GM10266 (cell line): ENCODE results near the gene ADIPOR2.

ENCODE experiments used
- DNase-seq: peaks from one replicate; pipeline ENCODE4 v3.0.0; 2012; ENCODE audit errors: extremely low spot score
- TF ChIP-seq, protein P1 (sequence below): IDR thresholded peaks from 2 replicates; pipeline ENCODE4 v1.5.1; 2012; ENCODE audit warnings: mild to moderate bottlenecking, low read depth; ENCODE audit not compliant: control insufficient read depth, insufficient read depth; ENCODE audit errors: missing control alignments

Gene ADIPOR2

DNA sequence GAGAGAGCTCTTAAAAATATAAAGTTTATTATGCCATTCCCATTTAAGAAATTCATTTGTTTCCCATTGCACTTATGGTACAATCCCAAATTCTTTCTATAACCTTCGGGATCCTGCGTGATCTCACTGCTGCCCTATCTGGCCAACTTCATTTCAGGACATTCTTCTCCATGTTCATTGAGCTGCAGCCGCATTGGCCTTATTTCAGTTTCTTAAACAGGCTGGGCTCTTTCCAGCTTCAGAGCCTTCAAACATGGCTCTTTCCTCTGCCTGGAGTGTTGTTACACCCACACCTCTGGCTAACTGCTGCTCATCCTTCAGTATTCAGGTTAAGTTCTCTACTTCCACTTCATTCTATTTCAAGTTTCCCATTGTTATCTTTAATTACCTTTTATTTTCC is 71.0 kb downstream of the ADIPOR2 start:
- TF ChIP-seq, protein P1, sequence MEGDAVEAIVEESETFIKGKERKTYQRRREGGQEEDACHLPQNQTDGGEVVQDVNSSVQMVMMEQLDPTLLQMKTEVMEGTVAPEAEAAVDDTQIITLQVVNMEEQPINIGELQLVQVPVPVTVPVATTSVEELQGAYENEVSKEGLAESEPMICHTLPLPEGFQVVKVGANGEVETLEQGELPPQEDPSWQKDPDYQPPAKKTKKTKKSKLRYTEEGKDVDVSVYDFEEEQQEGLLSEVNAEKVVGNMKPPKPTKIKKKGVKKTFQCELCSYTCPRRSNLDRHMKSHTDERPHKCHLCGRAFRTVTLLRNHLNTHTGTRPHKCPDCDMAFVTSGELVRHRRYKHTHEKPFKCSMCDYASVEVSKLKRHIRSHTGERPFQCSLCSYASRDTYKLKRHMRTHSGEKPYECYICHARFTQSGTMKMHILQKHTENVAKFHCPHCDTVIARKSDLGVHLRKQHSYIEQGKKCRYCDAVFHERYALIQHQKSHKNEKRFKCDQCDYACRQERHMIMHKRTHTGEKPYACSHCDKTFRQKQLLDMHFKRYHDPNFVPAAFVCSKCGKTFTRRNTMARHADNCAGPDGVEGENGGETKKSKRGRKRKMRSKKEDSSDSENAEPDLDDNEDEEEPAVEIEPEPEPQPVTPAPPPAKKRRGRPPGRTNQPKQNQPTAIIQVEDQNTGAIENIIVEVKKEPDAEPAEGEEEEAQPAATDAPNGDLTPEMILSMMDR, result no peak
- no peak for DNase-seq

DNA sequence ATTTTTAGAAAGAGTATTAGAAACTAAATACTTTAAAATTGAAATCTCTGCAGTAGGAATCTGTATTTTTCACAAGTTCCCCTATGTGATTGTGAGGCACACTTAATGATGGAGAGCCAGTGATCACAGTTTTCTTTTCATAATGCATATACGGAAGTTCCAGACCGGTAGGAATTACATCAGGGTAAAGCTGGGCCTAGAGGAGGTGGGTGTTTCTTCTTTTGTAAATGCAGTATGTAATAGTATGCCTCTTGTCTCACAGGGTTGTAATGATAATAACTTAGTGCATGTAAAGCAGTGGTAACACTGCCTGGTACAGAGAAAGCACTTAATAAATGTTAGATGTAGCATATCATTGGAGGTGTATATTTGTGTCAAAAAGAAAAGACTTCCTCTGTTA is 72.3 kb downstream of the ADIPOR2 start:
- DNase-seq, result no peak
- TF ChIP-seq, protein P1, result no peak

DNA sequence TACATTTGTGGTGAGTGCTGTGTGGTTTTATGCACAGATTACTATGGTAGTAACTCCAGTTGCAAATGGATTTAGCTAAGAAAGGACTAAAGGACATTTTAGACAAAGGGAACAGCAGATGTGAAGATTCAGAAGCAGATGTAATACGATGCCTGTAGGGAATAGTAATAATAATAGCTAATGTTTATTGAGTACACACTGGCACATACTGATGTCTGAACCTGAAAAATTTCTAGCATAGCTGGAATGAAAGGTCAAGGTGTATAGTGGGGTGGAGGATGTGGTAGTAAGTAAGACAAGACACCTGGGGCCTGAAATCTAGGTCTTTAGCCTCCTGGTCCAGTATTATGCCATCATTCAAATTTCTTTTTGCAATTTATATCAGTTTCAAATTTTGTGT is 75.2 kb downstream of the ADIPOR2 start:
- TF ChIP-seq, protein P1, result no peak

DNA sequence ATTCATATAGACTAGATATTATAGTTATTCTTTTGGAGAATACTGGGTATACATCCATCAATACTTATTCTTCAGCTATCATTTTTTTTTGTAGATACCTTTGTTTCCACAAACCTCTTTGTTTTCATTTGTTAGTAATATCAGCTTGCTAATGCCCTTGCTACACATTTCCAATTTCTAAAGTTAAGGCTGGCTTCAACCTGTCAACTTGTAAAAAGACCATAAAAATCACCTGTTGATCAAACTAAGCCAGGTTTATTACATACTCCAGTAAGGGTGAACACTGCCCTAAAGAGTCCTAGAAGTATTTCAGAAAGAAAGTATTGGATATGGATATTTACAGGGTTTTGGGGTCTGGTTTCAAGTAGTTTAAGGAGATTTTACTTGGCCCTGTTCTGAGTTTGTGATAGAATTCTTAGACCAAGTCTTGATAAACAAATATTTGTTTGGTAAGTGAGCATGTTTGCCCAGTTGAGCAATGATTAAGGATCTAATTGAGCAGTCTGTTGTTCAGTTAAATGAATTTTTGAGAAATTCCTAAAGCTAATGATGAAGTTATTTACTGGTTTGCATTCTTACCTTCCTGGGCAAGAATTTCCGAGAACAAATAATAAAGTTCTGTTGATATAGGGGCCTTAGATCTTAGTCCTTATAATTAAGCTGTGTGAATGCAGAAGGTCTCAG is 76.7 kb downstream of the ADIPOR2 start:
- DNase-seq, result no peak
- TF ChIP-seq, protein P1, result no peak

More for the DNA sequence above, 75.2 kb downstream of the ADIPOR2 start:
- no peak for DNase-seq

DNA sequence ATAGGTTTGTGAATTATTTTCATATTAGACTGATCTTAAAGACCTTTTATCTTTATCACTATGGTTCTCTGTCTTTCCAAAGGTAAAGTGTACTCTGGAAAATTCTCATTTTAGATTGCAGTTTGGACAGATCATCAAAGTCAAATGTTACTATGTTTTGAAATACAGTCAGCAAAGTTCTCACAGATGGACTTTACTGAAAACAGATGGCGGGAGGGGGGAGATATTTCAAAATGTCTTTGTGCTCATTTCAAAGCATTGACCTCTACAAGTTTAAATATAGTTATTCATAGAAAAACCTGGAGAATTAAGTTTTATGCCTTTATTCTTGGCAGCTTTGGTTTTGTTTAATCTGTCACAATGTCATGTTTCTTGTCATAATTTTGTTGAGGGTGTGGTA is 77.7 kb downstream of the ADIPOR2 start:
- DNase-seq, result no peak
- TF ChIP-seq, protein P1, result no peak

DNA sequence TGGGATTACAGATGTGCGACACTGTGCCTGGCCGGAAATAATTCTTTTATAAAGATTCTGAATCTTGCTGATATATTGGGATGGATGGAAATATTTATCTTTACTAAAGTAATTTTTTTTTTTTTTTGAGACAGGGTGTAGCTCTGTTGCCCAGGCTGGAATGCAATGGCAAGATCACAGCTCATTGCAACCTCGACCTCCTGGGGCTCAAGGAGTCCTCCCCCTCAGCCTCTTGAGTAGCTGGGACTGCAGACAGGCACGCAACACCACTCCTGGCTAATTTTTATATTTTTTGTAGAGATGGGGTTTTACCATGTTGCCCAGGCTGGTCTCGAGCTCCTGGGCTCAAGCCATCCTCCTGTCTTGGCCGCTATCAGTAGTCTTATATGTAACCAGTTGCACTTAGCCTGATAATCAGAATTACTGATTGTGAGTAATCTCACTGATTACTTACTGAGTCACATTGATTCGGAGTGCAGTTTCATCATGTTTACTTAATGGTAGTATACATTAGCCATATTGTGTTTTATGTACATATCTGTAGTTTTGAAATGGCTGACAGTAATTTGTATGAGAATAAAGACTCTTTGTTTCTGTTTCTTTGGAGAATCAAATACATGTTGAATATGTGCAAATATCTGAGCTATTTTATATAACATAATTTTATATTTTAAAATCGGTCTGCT is 79.1 kb downstream of the ADIPOR2 start:
- no peak for DNase-seq
- TF ChIP-seq, protein P1, result no peak
